ENCODE data around the gene ATF4.

Gene ATF4

GRCh38 chr22:39525658-39525975, 5.3 kb downstream of the ATF4 start:
- Histone ChIP-seq H3K9ac (ENCODE audit: insufficient read length) (no peak overlapping the region), H3K27ac (peak overlapping the region; percentile 51), H3K9me3 (ENCODE audit: low read depth, low read length) (no peaks in the 10 kb centered on the region), H3K4me3 (no peak overlapping the region), H3K36me3 (ENCODE audit: insufficient read depth, low read length) (peaks cover 51% of the 10 kb centered on the region)
- no peak for TF ChIP-seq POLR2AphosphoS5 (IDR thresholded peaks at IDR 0.05; ENCODE audit: borderline replicate concordance, low read depth, low read length)
- no peak for TF ChIP-seq EZH2 (IDR thresholded peaks at IDR 0.05)
- no peak for TF ChIP-seq FOXP2 (optimal IDR thresholded peaks at IDR 0.05; ENCODE audit: control extremely low read depth, extremely low read length, insufficient read depth)
- no peak for DNase-seq (ENCODE audit: low read depth, low spot score)

- Histone ChIP-seq H3K9me3 (ENCODE audit: low read depth, low read length) (no peaks in the 10 kb centered on the region), H3K27ac (peak overlapping the region; percentile 46; the same call in 1 of the 2 replicates), H3K4me3 (no peak overlapping the region), H3K36me3 (ENCODE audit: insufficient read depth, low read length) (peaks cover 45% of the 10 kb centered on the region), H3K9ac (ENCODE audit: insufficient read length) (no peak overlapping the region)
- no peak for TF ChIP-seq FOXP2 (optimal IDR thresholded peaks at IDR 0.05; ENCODE audit: control extremely low read depth, extremely low read length, insufficient read depth)
- no peak for TF ChIP-seq POLR2AphosphoS5 (IDR thresholded peaks at IDR 0.05; ENCODE audit: borderline replicate concordance, low read depth, low read length)
- no peak for TF ChIP-seq EZH2 (IDR thresholded peaks at IDR 0.05)
- DNase-seq (ENCODE audit: low read depth, low spot score) = no peak
Measured at GRCh38 chr22:39526736-39527171, 6.4 kb downstream of the ATF4 start.

- Histone ChIP-seq H3K9me3 (ENCODE audit: low read depth, low read length) (no peaks in the 10 kb centered on the region), H3K36me3 (ENCODE audit: insufficient read depth, low read length) (peaks cover 37% of the 10 kb centered on the region), H3K27ac (peak overlapping the region; percentile 31; the same call in 1 of the 2 replicates), H3K4me3 (no peak overlapping the region), H3K9ac (ENCODE audit: insufficient read length) (no peak overlapping the region)
- no peak for TF ChIP-seq EZH2 (IDR thresholded peaks at IDR 0.05)
- TF ChIP-seq POLR2AphosphoS5 (IDR thresholded peaks at IDR 0.05; ENCODE audit: borderline replicate concordance, low read depth, low read length) = no peak
- no peak for TF ChIP-seq FOXP2 (optimal IDR thresholded peaks at IDR 0.05; ENCODE audit: control extremely low read depth, extremely low read length, insufficient read depth)
- no peak for DNase-seq (ENCODE audit: low read depth, low spot score)
Measured at GRCh38 chr22:39527481-39527961, 7.2 kb downstream of the ATF4 start.

GRCh38 chr22:39528080-39528661, 7.8 kb downstream of the ATF4 start:
- Histone ChIP-seq H3K27ac (0 out of 2 replicates have a peak overlapping the region, but pooled peaks have one; percentile 5), H3K4me3 (no peak overlapping the region), H3K36me3 (ENCODE audit: insufficient read depth, low read length) (peaks cover 31% of the 10 kb centered on the region), H3K9me3 (ENCODE audit: low read depth, low read length) (no peaks in the 10 kb centered on the region), H3K9ac (ENCODE audit: insufficient read length) (no peak overlapping the region)
- TF ChIP-seq FOXP2 (optimal IDR thresholded peaks at IDR 0.05; ENCODE audit: control extremely low read depth, extremely low read length, insufficient read depth) (no peak), EZH2 (IDR thresholded peaks at IDR 0.05) (no peak), POLR2AphosphoS5 (IDR thresholded peaks at IDR 0.05; ENCODE audit: borderline replicate concordance, low read depth, low read length) (no peak)
- DNase-seq (ENCODE audit: low read depth, low spot score) = no peak

- H3K36me3 ChIP-seq (ENCODE audit: insufficient read depth, low read length) = peaks cover 27% of the 10 kb centered on the region
- no peak overlapping the region for H3K9ac ChIP-seq (ENCODE audit: insufficient read length)
- H3K4me3 ChIP-seq = peak overlapping the region; percentile 15; the same call in 1 of the 2 replicates
- 0 out of 2 replicates have a peak overlapping the region, but pooled peaks have one; percentile 5 for H3K27ac ChIP-seq
- no peak for TF ChIP-seq EZH2 (IDR thresholded peaks at IDR 0.05)
- TF ChIP-seq POLR2AphosphoS5 (IDR thresholded peaks at IDR 0.05; ENCODE audit: borderline replicate concordance, low read depth, low read length) = peak; percentile 45; the same call in 1 of the 2 replicates
- H3K9me3 ChIP-seq (ENCODE audit: low read depth, low read length) = no peaks in the 10 kb centered on the region
- peak; percentile 70 for DNase-seq (ENCODE audit: low read depth, low spot score)
Measured at GRCh38 chr22:39528681-39529486, 8.5 kb downstream of the ATF4 start.

GRCh38 chr22:39529487-39529851, 9.1 kb downstream of the ATF4 start:
- H3K4me3 ChIP-seq = 0 out of 2 replicates have a peak overlapping the region, but pooled peaks have one; percentile 3
- no peak for DNase-seq (ENCODE audit: low read depth, low spot score)
- no peak overlapping the region for H3K9ac ChIP-seq (ENCODE audit: insufficient read length)
- no peak overlapping the region for H3K27ac ChIP-seq
- TF ChIP-seq POLR2AphosphoS5 (IDR thresholded peaks at IDR 0.05; ENCODE audit: borderline replicate concordance, low read depth, low read length) = no peak
- TF ChIP-seq EZH2 (IDR thresholded peaks at IDR 0.05) = no peak
- no peak for TF ChIP-seq FOXP2 (optimal IDR thresholded peaks at IDR 0.05; ENCODE audit: control extremely low read depth, extremely low read length, insufficient read depth)
- H3K9me3 ChIP-seq (ENCODE audit: low read depth, low read length) = no peaks in the 10 kb centered on the region
- peaks cover 22% of the 10 kb centered on the region for H3K36me3 ChIP-seq (ENCODE audit: insufficient read depth, low read length)

- Histone ChIP-seq H3K9ac (ENCODE audit: insufficient read length) (no peak overlapping the region), H3K4me3 (no peak overlapping the region), H3K27ac (no peak overlapping the region), H3K9me3 (ENCODE audit: low read depth, low read length) (no peaks in the 10 kb centered on the region), H3K36me3 (ENCODE audit: insufficient read depth, low read length) (peaks cover 22% of the 10 kb centered on the region)
- no peak for DNase-seq (ENCODE audit: low read depth, low spot score)
- TF ChIP-seq FOXP2 (optimal IDR thresholded peaks at IDR 0.05; ENCODE audit: control extremely low read depth, extremely low read length, insufficient read depth) (no peak), EZH2 (IDR thresholded peaks at IDR 0.05) (no peak), POLR2AphosphoS5 (IDR thresholded peaks at IDR 0.05; ENCODE audit: borderline replicate concordance, low read depth, low read length) (no peak)
Measured at GRCh38 chr22:39530116-39530515, 9.8 kb downstream of the ATF4 start.

GRCh38 chr22:39530692-39531331, 10.4 kb downstream of the ATF4 start:
- no peak overlapping the region for H3K9ac ChIP-seq (ENCODE audit: insufficient read length)
- H3K4me3 ChIP-seq = peak overlapping the region; percentile 45
- TF ChIP-seq POLR2AphosphoS5 (IDR thresholded peaks at IDR 0.05; ENCODE audit: borderline replicate concordance, low read depth, low read length) (no peak), EZH2 (IDR thresholded peaks at IDR 0.05) (no peak), FOXP2 (optimal IDR thresholded peaks at IDR 0.05; ENCODE audit: control extremely low read depth, extremely low read length, insufficient read depth) (no peak)
- no peak for DNase-seq (ENCODE audit: low read depth, low spot score)
- H3K9me3 ChIP-seq (ENCODE audit: low read depth, low read length) = no peaks in the 10 kb centered on the region
- H3K36me3 ChIP-seq (ENCODE audit: insufficient read depth, low read length) = peaks cover 22% of the 10 kb centered on the region
- no peak overlapping the region for H3K27ac ChIP-seq

Data from SK-N-MC (cell line).